NB4 (cell line): ENCODE measurements around the gene CLN5.

Experiments used
- POLR2A ChIP-seq: IDR thresholded peaks from 2 replicates; pipeline ENCODE4 v1.6.1; 2011; ENCODE audit warnings: mild to moderate bottlenecking; ENCODE audit not compliant: insufficient read length; ENCODE audit errors: extremely low read depth
- TF ChIP-seq, protein P1 (sequence below): IDR thresholded peaks from one replicate; pipeline ENCODE4 v1.5.1; 2012; ENCODE audit warnings: low read depth, low read length
- TF ChIP-seq, protein P2 (sequence below): IDR thresholded peaks from 2 replicates; pipeline ENCODE4 v1.6.1; 2011; ENCODE audit warnings: low read depth, low read length

DNA sequence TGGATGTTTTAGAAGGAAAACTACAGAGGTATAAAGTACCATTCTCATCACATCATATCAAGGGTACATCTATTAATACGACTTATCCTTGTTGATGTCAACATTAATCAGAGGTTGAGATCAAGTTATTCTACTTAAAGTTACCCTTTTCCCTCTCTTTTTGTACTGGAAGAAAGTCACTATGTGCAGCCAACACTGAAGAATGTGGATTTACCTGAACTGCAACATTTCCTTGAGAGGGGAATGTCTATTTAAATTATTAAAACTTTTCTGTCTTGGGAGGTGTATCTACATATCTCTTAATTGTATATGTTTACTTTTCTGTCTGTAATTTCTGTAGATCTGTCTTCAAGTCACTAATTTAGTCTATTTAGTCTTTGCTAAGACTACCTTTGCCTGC is 37.6 kb downstream of the CLN5 start:
- TF ChIP-seq, protein P1, sequence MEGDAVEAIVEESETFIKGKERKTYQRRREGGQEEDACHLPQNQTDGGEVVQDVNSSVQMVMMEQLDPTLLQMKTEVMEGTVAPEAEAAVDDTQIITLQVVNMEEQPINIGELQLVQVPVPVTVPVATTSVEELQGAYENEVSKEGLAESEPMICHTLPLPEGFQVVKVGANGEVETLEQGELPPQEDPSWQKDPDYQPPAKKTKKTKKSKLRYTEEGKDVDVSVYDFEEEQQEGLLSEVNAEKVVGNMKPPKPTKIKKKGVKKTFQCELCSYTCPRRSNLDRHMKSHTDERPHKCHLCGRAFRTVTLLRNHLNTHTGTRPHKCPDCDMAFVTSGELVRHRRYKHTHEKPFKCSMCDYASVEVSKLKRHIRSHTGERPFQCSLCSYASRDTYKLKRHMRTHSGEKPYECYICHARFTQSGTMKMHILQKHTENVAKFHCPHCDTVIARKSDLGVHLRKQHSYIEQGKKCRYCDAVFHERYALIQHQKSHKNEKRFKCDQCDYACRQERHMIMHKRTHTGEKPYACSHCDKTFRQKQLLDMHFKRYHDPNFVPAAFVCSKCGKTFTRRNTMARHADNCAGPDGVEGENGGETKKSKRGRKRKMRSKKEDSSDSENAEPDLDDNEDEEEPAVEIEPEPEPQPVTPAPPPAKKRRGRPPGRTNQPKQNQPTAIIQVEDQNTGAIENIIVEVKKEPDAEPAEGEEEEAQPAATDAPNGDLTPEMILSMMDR, result no peak
- no peak for TF ChIP-seq POLR2A
- TF ChIP-seq, protein P2, sequence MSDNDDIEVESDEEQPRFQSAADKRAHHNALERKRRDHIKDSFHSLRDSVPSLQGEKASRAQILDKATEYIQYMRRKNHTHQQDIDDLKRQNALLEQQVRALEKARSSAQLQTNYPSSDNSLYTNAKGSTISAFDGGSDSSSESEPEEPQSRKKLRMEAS, result no peak
